Nephron (organoid): Measurements from ENCODE around the gene NFATC2.

Experiments used
- H3K27ac Mint-ChIP-seq, 3 experiments: 2 replicates each; pipeline ENCODE4 v1.8.0; 2020; ENCODE audit warnings: mixed read lengths in 3 of 3, mild to moderate bottlenecking in 2 of 3, moderate library complexity in 1 of 3
- H3K27me3 Mint-ChIP-seq: 2 replicates; pipeline ENCODE4 v1.8.0; 2021; ENCODE audit warnings: low read depth, mild to moderate bottlenecking, moderate library complexity, mixed read lengths
- H3K36me3 Mint-ChIP-seq: 2 replicates; pipeline ENCODE4 v1.8.0; 2020; ENCODE audit warnings: low read depth, mixed read lengths
- H3K4me1 Mint-ChIP-seq: 2 replicates; pipeline ENCODE4 v1.8.0; 2020; ENCODE audit warnings: mixed read lengths
- H3K4me3 Mint-ChIP-seq, 3 experiments: 2 replicates each; pipeline ENCODE4 v1.8.0; 2020; ENCODE audit warnings: mild to moderate bottlenecking in 3 of 3, mixed read lengths in 3 of 3, moderate library complexity in 2 of 3
- H3K9me3 Mint-ChIP-seq: 2 replicates; pipeline ENCODE4 v1.8.0; 2020; ENCODE audit warnings: mixed read lengths
- CTCF ChIP-seq, 3 experiments: fragments of 200-600 bp; sonication (generic); IDR thresholded peaks; one replicate each; pipeline ENCODE4 v1.5.0; 2021; ENCODE audit warnings: antibody characterized with exemption in 3 of 3; ENCODE audit not compliant: unreplicated experiment in 3 of 3

Gene NFATC2

GRCh38 chr20:51365670-51366069 lies 176.8 kb downstream of the NFATC2 start:
- no peaks in the 10 kb centered on the region for H3K4me1 Mint-ChIP-seq
- peaks cover 14% of the 10 kb centered on the region for H3K9me3 Mint-ChIP-seq
- no peaks in the 10 kb centered on the region for H3K36me3 Mint-ChIP-seq
- peaks cover 11% of the 10 kb centered on the region for H3K27me3 Mint-ChIP-seq
- TF ChIP-seq CTCF (IDR thresholded peaks at IDR 0.05; ENCODE audit: unreplicated experiment in 3 of 3) = no peak
- no peak overlapping the region for H3K4me3 Mint-ChIP-seq
- H3K27ac Mint-ChIP-seq = no peak overlapping the region

GRCh38 chr20:51363813-51364212 lies 178.7 kb downstream of the NFATC2 start:
- H3K27me3 Mint-ChIP-seq = peaks cover 17% of the 10 kb centered on the region
- no peak for TF ChIP-seq CTCF (IDR thresholded peaks at IDR 0.05; ENCODE audit: unreplicated experiment in 3 of 3)
- H3K27ac Mint-ChIP-seq = no peak overlapping the region
- no peaks in the 10 kb centered on the region for H3K4me1 Mint-ChIP-seq
- H3K36me3 Mint-ChIP-seq = no peaks in the 10 kb centered on the region
- H3K9me3 Mint-ChIP-seq = peaks cover 14% of the 10 kb centered on the region
- no peak overlapping the region for H3K4me3 Mint-ChIP-seq

GRCh38 chr20:51363378-51363777 lies 179.1 kb downstream of the NFATC2 start:
- Mint-ChIP-seq H3K27ac (no peak overlapping the region), H3K36me3 (no peaks in the 10 kb centered on the region), H3K4me3 (no peak overlapping the region), H3K27me3 (peaks cover 18% of the 10 kb centered on the region), H3K9me3 (peaks cover 14% of the 10 kb centered on the region), H3K4me1 (no peaks in the 10 kb centered on the region)
- no peak for TF ChIP-seq CTCF (IDR thresholded peaks at IDR 0.05; ENCODE audit: unreplicated experiment in 3 of 3)

GRCh38 chr20:51362254-51362653 lies 180.3 kb downstream of the NFATC2 start:
- H3K4me1 Mint-ChIP-seq = no peaks in the 10 kb centered on the region
- no peak overlapping the region for H3K27ac Mint-ChIP-seq
- H3K4me3 Mint-ChIP-seq = no peak overlapping the region
- no peak for TF ChIP-seq CTCF (IDR thresholded peaks at IDR 0.05; ENCODE audit: unreplicated experiment in 3 of 3)
- no peaks in the 10 kb centered on the region for H3K36me3 Mint-ChIP-seq
- peaks cover 14% of the 10 kb centered on the region for H3K9me3 Mint-ChIP-seq
- H3K27me3 Mint-ChIP-seq = peaks cover 23% of the 10 kb centered on the region

GRCh38 chr20:51361258-51361657 lies 181.3 kb downstream of the NFATC2 start:
- no peak overlapping the region for H3K27ac Mint-ChIP-seq

More at GRCh38 chr20:51361258-51361657, 181.3 kb downstream of the NFATC2 start:
- H3K36me3 Mint-ChIP-seq = no peaks in the 10 kb centered on the region
- peaks cover 19% of the 10 kb centered on the region for H3K27me3 Mint-ChIP-seq
- H3K9me3 Mint-ChIP-seq = peaks cover 14% of the 10 kb centered on the region
- TF ChIP-seq CTCF (IDR thresholded peaks at IDR 0.05; ENCODE audit: unreplicated experiment in 3 of 3) = no peak
- no peaks in the 10 kb centered on the region for H3K4me1 Mint-ChIP-seq
- H3K4me3 Mint-ChIP-seq = no peak overlapping the region
